Lung (tissue), 12 donors: Measurements from ENCODE around the gene NFIA. TPM values are rescaled to one million over a fixed set of nuclear protein-coding genes. Genes with fewer than 3 reads are reported as not detected.

Source experiments
- ATAC-seq: fragments of 200-7000 bp; cut with Tn5 transposase; one replicate; pipeline ENCODE4 v1.9.1; 2020; ENCODE audit warnings: moderate number of reproducible peaks; ENCODE audit not compliant: insufficient read depth, low FRiP score
- DNase-seq, 3 donors: peaks; one replicate each; pipeline ENCODE4 v3.0.0-alpha.2; 2013 to 2017
- H3K27ac ChIP-seq, 2 donors: one replicate each; pipeline ENCODE4 v1.5.1; 2013; ENCODE audit warnings: mild to moderate bottlenecking in 2 of 2, moderate library complexity in 2 of 2, control low read depth in 1 of 2, inconsistent platforms in 1 of 2, low read depth in 1 of 2, low read length in 1 of 2
- H3K27me3 ChIP-seq, 3 donors: one replicate each; pipeline ENCODE4 v1.5.1; 2013; ENCODE audit warnings: low read length in 2 of 3; ENCODE audit not compliant: control insufficient read depth in 3 of 3, insufficient read depth in 3 of 3
- H3K36me3 ChIP-seq, 4 donors: one replicate each; pipeline ENCODE4 v1.5.1; 2013; ENCODE audit warnings: low read length in 4 of 4, mild to moderate bottlenecking in 1 of 4, moderate library complexity in 1 of 4; ENCODE audit not compliant: control insufficient read depth in 4 of 4, insufficient read depth in 4 of 4
- H3K4me1 ChIP-seq, 5 donors: one replicate each; pipeline ENCODE4 v1.5.1; 2013; ENCODE audit warnings: low read length in 5 of 5, mild to moderate bottlenecking in 2 of 5, moderate library complexity in 1 of 5; ENCODE audit not compliant: control insufficient read depth in 5 of 5, insufficient read depth in 5 of 5
- H3K4me3 ChIP-seq: one replicate; pipeline ENCODE4 v1.5.1; 2013; ENCODE audit warnings: mild to moderate bottlenecking, control low read depth, moderate library complexity
- H3K9ac ChIP-seq, 2 donors: one replicate each; pipeline ENCODE4 v1.5.1; 2013; ENCODE audit warnings: low read length in 2 of 2, control low read depth in 1 of 2; ENCODE audit not compliant: insufficient read depth in 1 of 2
- H3K9me3 ChIP-seq, 4 donors: one replicate each; pipeline ENCODE4 v1.5.1; 2013; ENCODE audit warnings: low read length in 3 of 4, mild to moderate bottlenecking in 1 of 4, moderate library complexity in 1 of 4; ENCODE audit not compliant: control insufficient read depth in 4 of 4, insufficient read depth in 3 of 4
- CTCF ChIP-seq: IDR thresholded peaks from 2 replicates; pipeline ENCODE4 v1.5.1; 2012; ENCODE audit warnings: mild to moderate bottlenecking; ENCODE audit errors: control extremely low read depth, extremely low read depth
- WGBS, 2 donors: extraction: QIAGEN DNeasy Blood & Tissue Kit; methylation state at CpG; one replicate each; pipeline ENCODE4 v1.1.7; 2013; 5-methylcytosine and 5-hydroxymethylcytosine counted together
- polyA plus RNA-seq, 2 donors: library from polyadenylated mRNA; stranded (reverse); fragments of 200-250 nt; gene quantifications; one replicate each; pipeline ENCODE4 v1.2.1, GENCODE V29; 2013
- total RNA-seq, 2 donors: library from RNA; depleted of rRNA in 1 of 2; stranded (reverse); fragments of >200 nt in 1 of 2; gene quantifications; one replicate each; pipeline ENCODE4 v1.2.1, GENCODE V29; 2014 to 2021
- donor health status: control.
- donor health status: control.
- donor health status: Bipolar disorder and iron deficiency.
- donor health status: healthy.
- donor health status: DM: yes; HTN: yes; CAD: no.

NFIA gene
- total and polyA plus RNA-seq, 4 donors, result 3.0 to 63.4 (median 34.2) TPM

GRCh38 chr1:61111084-61112004, 29.0 kb downstream of the NFIA start:
- H3K36me3 ChIP-seq, result peaks cover 0 to 3% (median 0%) of the 10 kb centered on the region in 4 donors
- no peak overlapping the region for H3K4me3 ChIP-seq
- no peak for ATAC-seq
- no peaks in the 10 kb centered on the region for H3K9me3 ChIP-seq
- H3K27ac ChIP-seq, result peak overlapping the region in 1 of 2 donors; percentile 21
- WGBS, 2 donors, result 61 to 63% methylated on average over 3 of the region's 3 CpGs
- DNase-seq, result peak; percentile 67 to 98 (median 98)
- no peaks in the 10 kb centered on the region for H3K27me3 ChIP-seq
- peaks cover 3 to 25% (median 15%) of the 10 kb centered on the region in 5 donors for H3K4me1 ChIP-seq
- no peak for TF ChIP-seq CTCF
- no peak overlapping the region for H3K9ac ChIP-seq

DNA sequence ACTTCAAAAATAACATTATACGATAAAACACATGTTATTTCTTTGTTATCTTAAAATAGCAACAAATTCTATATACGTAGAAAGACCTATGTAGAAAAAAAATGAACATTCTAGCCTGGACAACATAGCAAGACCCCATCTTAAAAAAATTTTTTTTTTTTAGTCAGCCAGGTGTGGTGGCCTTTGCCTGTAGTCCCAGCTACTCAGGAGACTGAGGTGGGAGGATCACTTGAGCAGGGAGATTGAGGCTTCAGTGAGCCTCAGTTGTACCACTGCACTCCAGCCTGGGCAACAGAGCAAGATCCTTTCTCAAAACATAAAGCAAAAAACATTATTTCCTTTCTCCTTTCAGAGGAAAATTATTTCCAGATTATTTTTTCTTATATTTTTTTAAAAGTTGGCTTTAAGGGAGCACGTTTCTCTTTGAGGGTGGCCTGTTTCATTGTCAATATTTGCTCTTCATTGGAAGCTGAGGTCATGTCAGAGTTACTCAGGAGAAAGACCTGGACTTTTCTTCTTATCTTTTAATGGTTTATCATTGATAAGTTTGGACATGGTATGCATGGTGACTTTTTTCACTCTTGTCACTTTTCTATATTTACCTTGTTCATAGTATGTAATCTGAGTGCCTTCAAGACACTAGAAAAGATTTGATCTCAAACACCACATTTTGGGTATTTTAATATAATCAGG, 32.0 kb downstream of the NFIA start:
- Histone ChIP-seq H3K36me3 (no peaks in the 10 kb centered on the region), H3K9ac (no peak overlapping the region), H3K4me1 (peaks cover 9 to 32% (median 22%) of the 10 kb centered on the region in 5 donors), H3K4me3 (no peak overlapping the region), H3K9me3 (no peaks in the 10 kb centered on the region), H3K27ac (no peak overlapping the region), H3K27me3 (no peaks in the 10 kb centered on the region)
- DNase-seq (no peak), ATAC-seq (no peak)
- 87 to 95% methylated on average over 3 of the region's 3 CpGs for WGBS, 2 donors
- TF ChIP-seq CTCF, result no peak

DNA sequence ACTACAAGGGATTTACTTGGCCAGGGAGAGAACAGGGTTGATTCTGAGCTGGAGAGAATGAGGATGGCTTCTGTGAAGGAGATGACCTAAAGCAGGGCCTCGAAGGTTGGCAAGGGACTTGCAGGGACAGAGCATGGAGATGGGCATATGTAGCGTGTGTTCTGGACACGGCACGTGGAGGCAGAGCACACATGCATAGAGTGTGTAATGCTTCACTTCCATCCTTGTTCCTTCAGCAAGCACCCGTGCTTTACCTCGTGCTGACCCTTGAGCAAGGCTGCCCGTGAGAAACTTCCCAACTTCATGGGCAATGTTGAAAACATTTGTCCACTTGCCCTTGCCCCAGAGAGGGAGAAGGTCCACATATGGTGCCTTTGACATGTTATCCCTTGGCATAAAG, 33.1 kb downstream of the NFIA start:
- DNase-seq (no peak), ATAC-seq (no peak)
- 87 to 95% methylated on average over 7 of the region's 7 CpGs for WGBS, 2 donors
- no peak overlapping the region for H3K4me3 ChIP-seq
- H3K9ac ChIP-seq, result no peak overlapping the region
- no peak for TF ChIP-seq CTCF
- H3K9me3 ChIP-seq, result no peaks in the 10 kb centered on the region
- H3K27me3 ChIP-seq, result no peaks in the 10 kb centered on the region
- peaks cover 9 to 34% (median 25%) of the 10 kb centered on the region in 5 donors for H3K4me1 ChIP-seq
- no peaks in the 10 kb centered on the region for H3K36me3 ChIP-seq
- H3K27ac ChIP-seq, result peak overlapping the region; percentile 44 to 70
